ENCODE results near the gene DPP6.

- TF ChIP-seq, protein P1, sequence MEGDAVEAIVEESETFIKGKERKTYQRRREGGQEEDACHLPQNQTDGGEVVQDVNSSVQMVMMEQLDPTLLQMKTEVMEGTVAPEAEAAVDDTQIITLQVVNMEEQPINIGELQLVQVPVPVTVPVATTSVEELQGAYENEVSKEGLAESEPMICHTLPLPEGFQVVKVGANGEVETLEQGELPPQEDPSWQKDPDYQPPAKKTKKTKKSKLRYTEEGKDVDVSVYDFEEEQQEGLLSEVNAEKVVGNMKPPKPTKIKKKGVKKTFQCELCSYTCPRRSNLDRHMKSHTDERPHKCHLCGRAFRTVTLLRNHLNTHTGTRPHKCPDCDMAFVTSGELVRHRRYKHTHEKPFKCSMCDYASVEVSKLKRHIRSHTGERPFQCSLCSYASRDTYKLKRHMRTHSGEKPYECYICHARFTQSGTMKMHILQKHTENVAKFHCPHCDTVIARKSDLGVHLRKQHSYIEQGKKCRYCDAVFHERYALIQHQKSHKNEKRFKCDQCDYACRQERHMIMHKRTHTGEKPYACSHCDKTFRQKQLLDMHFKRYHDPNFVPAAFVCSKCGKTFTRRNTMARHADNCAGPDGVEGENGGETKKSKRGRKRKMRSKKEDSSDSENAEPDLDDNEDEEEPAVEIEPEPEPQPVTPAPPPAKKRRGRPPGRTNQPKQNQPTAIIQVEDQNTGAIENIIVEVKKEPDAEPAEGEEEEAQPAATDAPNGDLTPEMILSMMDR (IDR thresholded peaks at IDR 0.05; ENCODE audit: insufficient read depth, low read depth, low read length), result no peak
- TF ChIP-seq EZH2 (IDR thresholded peaks at IDR 0.05; ENCODE audit: insufficient read depth, low read length), result no peak
Measured at GRCh38 chr7:154767142-154767541, 714.9 kb downstream of the DPP6 start.
